HepG2 (cell line): ENCODE results near the gene KCNH8. TPM values are rescaled to one million over a fixed set of nuclear protein-coding genes. Genes with fewer than 3 reads are reported as not detected.

ENCODE experiments used
- ATAC-seq: fragments of 200-7000 bp; cut with Tn5 transposase; 3 replicates; pipeline ENCODE4 v1.9.1; 2020; ENCODE audit warnings: mild to moderate bottlenecking, moderate library complexity
- BruUV-seq: library from RNA; stranded (reverse); fragments of 400-500 nt; replicated peaks from 2 replicates; lab custom pipeline; 2021; lab: Mats Ljungman, UMichigan
- CTCF ChIA-PET: fragments of 300-600 bp; formaldehyde crosslinking; extraction: SDS; loops from one replicate; lab custom pipeline; 2021; ENCODE audit warnings: low total read pairs, inconsistent platforms, low intra/inter-chr PET ratio; lab: Yijun Ruan, JAX
- POLR2A ChIA-PET: fragments of 350-600 bp; sonication (Branson Sonifier 250); formaldehyde crosslinking; loops from one replicate; lab custom pipeline; 2020; ENCODE audit warnings: antibody characterized with exemption, inconsistent platforms; lab: Yijun Ruan, JAX
- DNase-seq: peaks from one replicate; pipeline ENCODE4 v3.0.0-alpha.2; 2015; ENCODE audit warnings: low spot score
- FAIRE-seq: peaks from 3 replicates; lab custom pipeline; 2011; peaks lifted over from hg19 to GRCh38; lab: Jason Lieb, UNC
- H2AFZ ChIP-seq: one replicate; pipeline ENCODE4 v1.6.1; 2011; ENCODE audit warnings: low read length, inconsistent platforms
- H3K27ac ChIP-seq: fragments of 300-600 bp; 3 replicates; pipeline ENCODE4 v1.8.0; 2011; ENCODE audit warnings: mixed run types, mild to moderate bottlenecking, mixed read lengths, low read length, inconsistent platforms; ENCODE audit not compliant: insufficient read depth; ENCODE audit errors: extremely low read length
- H3K27me3 ChIP-seq, 2 experiments: fragments of 200-600 bp in 1 of 2; 2 replicates in 1 of 2; 3 replicates in 1 of 2; pipeline versions ENCODE4 v1.6.0 to v1.8.0; 2011; ENCODE audit warnings: low read length in 2 of 2, mild to moderate bottlenecking in 2 of 2, moderate library complexity in 2 of 2, inconsistent platforms in 1 of 2; ENCODE audit not compliant: insufficient read depth in 2 of 2, control insufficient read depth in 1 of 2
- H3K36me3 ChIP-seq, 2 experiments: fragments of 200-600 bp in 1 of 2; replicated peaks in 1 of 2; 2 replicates in 1 of 2; 3 replicates in 1 of 2; pipeline versions ENCODE4 v1.5.1 to v1.8.0; 2011; ENCODE audit warnings: low read length in 2 of 2, inconsistent platforms in 1 of 2; ENCODE audit not compliant: insufficient read depth in 2 of 2, control insufficient read depth in 1 of 2
- H3K4me1 ChIP-seq: 2 replicates; pipeline ENCODE4 v1.5.1; 2012; ENCODE audit warnings: low read length, inconsistent platforms; ENCODE audit not compliant: insufficient read depth
- H3K4me2 ChIP-seq: 2 replicates; pipeline ENCODE4 v1.6.0; 2011; ENCODE audit warnings: low read depth, low read length, inconsistent platforms
- H3K4me3 ChIP-seq, 3 experiments: fragments of 200-600 bp in 1 of 3; sonication (generic), shearing (Covaris generic) in 1 of 3; replicated peaks in 1 of 3; 2 replicates each; pipeline ENCODE4 v1.5.1; 2011 to 2016; ENCODE audit warnings: low read length in 3 of 3, inconsistent platforms in 2 of 3, low read depth in 2 of 3, mild to moderate bottlenecking in 2 of 3, control low read depth in 1 of 3, mixed read lengths in 1 of 3; ENCODE audit not compliant: insufficient read depth in 1 of 3
- H3K79me2 ChIP-seq: one replicate; pipeline ENCODE4 v1.6.1; 2011; ENCODE audit warnings: low read length, inconsistent platforms; ENCODE audit not compliant: insufficient read depth
- H3K9ac ChIP-seq: 2 replicates; pipeline ENCODE4 v1.6.0; 2011; ENCODE audit warnings: mild to moderate bottlenecking, low read depth, low read length, inconsistent platforms; ENCODE audit not compliant: insufficient read depth
- H3K9me3 ChIP-seq: 2 replicates; pipeline ENCODE4 v1.5.1; 2012; ENCODE audit warnings: mild to moderate bottlenecking, low read length
- H4K20me1 ChIP-seq: 2 replicates; pipeline ENCODE4 v1.6.0; 2011; ENCODE audit warnings: inconsistent platforms, mild to moderate bottlenecking, low read length, moderate library complexity; ENCODE audit not compliant: insufficient read depth
- CSRNP1 ChIP-seq: sonication (generic); formaldehyde crosslinking; IDR thresholded peaks from 2 replicates; pipeline ENCODE4 v1.8.1; 2023; ENCODE audit warnings: mild to moderate bottlenecking, missing genetic modification reagents
- LRRFIP1 ChIP-seq: sonication (generic); formaldehyde crosslinking; conservative IDR thresholded peaks from 2 replicates; pipeline ENCODE4 v1.4.0; 2020; ENCODE audit warnings: missing genetic modification reagents
- POLR2AphosphoS2 ChIP-seq: IDR thresholded peaks from 2 replicates; pipeline ENCODE4 v1.6.1; 2011; ENCODE audit warnings: low read depth, low read length, improper control_type of control experiment
- ZNF674 ChIP-seq: sonication (generic); formaldehyde crosslinking; IDR thresholded peaks from 2 replicates; pipeline ENCODE4 v1.5.0; 2020; ENCODE audit warnings: low read depth, mild to moderate bottlenecking, missing genetic modification reagents
- WGBS: methylation state at CpG from one replicate; pipeline ENCODE4 v1.1.6; 2017; ENCODE audit warnings: low lambda C conversion rate; 5-methylcytosine and 5-hydroxymethylcytosine counted together
- in situ Hi-C: cut with HindIII; loops from 2 replicates; pipeline ENCODE4 v1.10.0; 2017; ENCODE audit warnings: low pct_unique_long_range_greater_than_20kb; ENCODE audit not compliant: extremely low pct_ligation_motif_present
- intact Hi-C: fragments of 100-400 bp; cut with micrococcal nuclease; formaldehyde crosslinking; loops from one replicate; pipeline ENCODE4 v1.10.0; 2022; ENCODE audit not compliant: unreplicated experiment
- polyA plus RNA-seq, 8 experiments: library from polyadenylated mRNA; depleted of rRNA in 3 of 8; stranded (reverse) in 7 of 8; unstranded in 1 of 8; fragments of >200 nt; fragmentation: Illumina TruSeq in 4 of 8; extraction: Trizol in 4 of 8; gene quantifications; 2 replicates each; pipeline versions ENCODE4 v1.2.1 to v1.2.3, GENCODE V29; 2011 to 2016; ENCODE audit warnings: low read depth in 4 of 8, missing spikeins in 1 of 8, mixed read lengths in 1 of 8; ENCODE audit not compliant: insufficient read depth in 1 of 8
- total RNA-seq, 5 experiments: library from RNA; depleted of rRNA; stranded (reverse); fragments of >200 nt; fragmentation: Illumina TruSeq; extraction: Trizol; gene quantifications; 2 replicates each; pipeline ENCODE4 v1.2.3, GENCODE V29; 2016; ENCODE audit warnings: low read depth in 1 of 5

Gene KCNH8
- total and polyA plus RNA-seq, 2 of the 13 experiments (the other 11 are each of a cell fraction or from before 2014, with no cell fraction given): 0.04 TPM; not detected in 1

GRCh38 chr3:19215427-19215826 is 67.1 kb downstream of the KCNH8 start:
- POLR2A ChIA-PET: no interaction called here
- ATAC-seq (no peak), DNase-seq (no peak), FAIRE-seq (no peak)
- in situ Hi-C loops: no loop called here
- TF ChIP-seq ZNF674 (CRISPR knock-in tag) (no peak), LRRFIP1 (CRISPR knock-in tag) (no peak), POLR2AphosphoS2 (no peak)
- intact Hi-C loops: no loop called here
- Histone ChIP-seq H3K27ac (no peak overlapping the region), H3K9me3 (no peaks in the 10 kb centered on the region), H3K36me3 (no peaks in the 10 kb centered on the region), H3K4me3 (no peak overlapping the region), H3K9ac (no peak overlapping the region), H2AFZ (no peak overlapping the region), H4K20me1 (no peaks in the 10 kb centered on the region), H3K4me1 (no peaks in the 10 kb centered on the region), H3K27me3 (no peaks in the 10 kb centered on the region), H3K79me2 (no peaks in the 10 kb centered on the region), H3K4me2 (no peak overlapping the region)
- CTCF ChIA-PET: no interaction called here
- 3% methylated on average over 2 of the region's 2 CpGs for WGBS
- BruUV-seq: no TSS peak

- DNase-seq (no peak), ATAC-seq (no peak), FAIRE-seq (no peak)
- Histone ChIP-seq H3K36me3 (no peaks in the 10 kb centered on the region), H4K20me1 (no peaks in the 10 kb centered on the region), H3K4me2 (no peak overlapping the region), H2AFZ (no peak overlapping the region), H3K9ac (no peak overlapping the region), H3K9me3 (no peaks in the 10 kb centered on the region), H3K4me1 (no peaks in the 10 kb centered on the region), H3K4me3 (no peak overlapping the region), H3K27me3 (no peaks in the 10 kb centered on the region), H3K27ac (no peak overlapping the region), H3K79me2 (no peaks in the 10 kb centered on the region)
- intact Hi-C loops (no loop called here), in situ Hi-C loops (no loop called here)
- ChIA-PET POLR2A (no interaction called here), CTCF (no interaction called here)
- BruUV-seq: no TSS peak
- no peak for TF ChIP-seq CSRNP1 (CRISPR knock-in tag)
- WGBS: 4% methylated on average over 6 of the region's 6 CpGs
Measured at GRCh38 chr3:19216669-19217337, 68.5 kb downstream of the KCNH8 start.
